GM23338 (cell line): ENCODE measurements around the gene GJA3. TPM values are rescaled to one million over a fixed set of nuclear protein-coding genes. Genes with fewer than 3 reads are reported as not detected.

Experiments
- ATAC-seq: fragments of 200-7000 bp; cut with Tn5 transposase; 3 replicates; pipeline ENCODE4 v1.9.1; 2020
- DNase-seq: peaks from one replicate; pipeline ENCODE4 v3.0.0-alpha.2; 2015; ENCODE audit warnings: low spot score
- H2AFZ ChIP-seq: fragments of 200-600 bp; sonication (generic); 2 replicates; pipeline ENCODE4 v1.8.0; 2016; ENCODE audit warnings: antibody characterized with exemption, mild to moderate bottlenecking, moderate library complexity
- H3F3A ChIP-seq: fragments of 200-600 bp; sonication (generic); replicated peaks from 2 replicates; pipeline ENCODE4 v1.8.0; 2017; ENCODE audit warnings: antibody characterized with exemption, mixed run types, low read depth
- H3K27ac ChIP-seq: fragments of 200-600 bp; sonication (generic); 2 replicates; pipeline ENCODE4 v1.6.1; 2016; ENCODE audit warnings: low read depth
- H3K27me3 ChIP-seq: fragments of 200-600 bp; sonication (generic); 2 replicates; pipeline ENCODE4 v1.8.0; 2016; ENCODE audit warnings: mild to moderate bottlenecking, mixed run types, moderate library complexity; ENCODE audit not compliant: insufficient read depth
- H3K36me3 ChIP-seq: fragments of 200-600 bp; sonication (generic); 2 replicates; pipeline ENCODE4 v1.8.0; 2016; ENCODE audit warnings: mild to moderate bottlenecking; ENCODE audit not compliant: insufficient read depth
- H3K4me1 ChIP-seq: fragments of 200-600 bp; sonication (generic); 2 replicates; pipeline ENCODE4 v1.8.0; 2016; ENCODE audit warnings: mild to moderate bottlenecking, moderate library complexity; ENCODE audit not compliant: insufficient read depth
- H3K4me2 ChIP-seq: fragments of 200-600 bp; sonication (generic); 2 replicates; pipeline ENCODE4 v1.7.1; 2017; ENCODE audit warnings: mixed run types
- H3K4me3 ChIP-seq: fragments of 200-600 bp; sonication (generic); 2 replicates; pipeline ENCODE4 v1.6.1; 2016; ENCODE audit warnings: mixed run types
- H3K79me2 ChIP-seq: fragments of 200-600 bp; sonication (generic); replicated peaks from 2 replicates; pipeline ENCODE4 v1.8.0; 2017; ENCODE audit warnings: mild to moderate bottlenecking; ENCODE audit not compliant: insufficient read depth
- H3K9me2 ChIP-seq: fragments of 200-600 bp; sonication (generic); 2 replicates; pipeline ENCODE4 v1.8.0; 2017; ENCODE audit not compliant: insufficient read depth
- H4K20me1 ChIP-seq: fragments of 200-600 bp; sonication (generic); replicated peaks from 2 replicates; pipeline ENCODE4 v1.8.0; 2017; ENCODE audit warnings: mild to moderate bottlenecking; ENCODE audit not compliant: insufficient read depth
- H3K27ac Mint-ChIP-seq: 2 replicates; pipeline ENCODE4 v1.8.0; 2020; ENCODE audit warnings: inconsistent platforms, mild to moderate bottlenecking, moderate library complexity, mixed read lengths
- H3K27me3 Mint-ChIP-seq: 3 replicates; pipeline ENCODE4 v1.8.0; 2022; ENCODE audit warnings: low read depth, mild to moderate bottlenecking, moderate library complexity, mixed read lengths, inconsistent platforms; ENCODE audit not compliant: insufficient read depth, poor library complexity
- H3K36me3 Mint-ChIP-seq: 3 replicates; pipeline ENCODE4 v1.8.0; 2021; ENCODE audit warnings: low read depth, mild to moderate bottlenecking, inconsistent platforms, moderate library complexity, mixed read lengths
- H3K4me1 Mint-ChIP-seq: 3 replicates; pipeline ENCODE4 v1.8.0; 2020; ENCODE audit warnings: mild to moderate bottlenecking, inconsistent platforms, mixed read lengths
- H3K4me3 Mint-ChIP-seq: 3 replicates; pipeline ENCODE4 v1.8.0; 2021; ENCODE audit warnings: moderate library complexity, mild to moderate bottlenecking, inconsistent platforms, mixed read lengths
- H3K9me3 Mint-ChIP-seq: 3 replicates; pipeline ENCODE4 v1.8.0; 2020; ENCODE audit warnings: moderate library complexity, mild to moderate bottlenecking, inconsistent platforms, mixed read lengths
- CTCF ChIP-seq, 2 experiments: fragments of 200-600 bp in 1 of 2; sonication (generic) in 1 of 2; conservative IDR thresholded peaks; 2 replicates each; pipeline versions ENCODE4 v1.5.1 to v1.6.1; 2016 to 2017; ENCODE audit warnings: antibody characterized with exemption in 2 of 2, low read depth in 2 of 2, mild to moderate bottlenecking in 2 of 2, moderate library complexity in 1 of 2
- EZH2 ChIP-seq: fragments of 200-600 bp; sonication (generic); IDR thresholded peaks from one replicate; pipeline ENCODE4 v1.8.0; 2017; ENCODE audit warnings: antibody characterized with exemption, mild to moderate bottlenecking, low read depth; ENCODE audit not compliant: unreplicated experiment
- NANOG ChIP-seq: IDR thresholded peaks from 2 replicates; pipeline ENCODE4 v1.6.1; 2016; ENCODE audit warnings: antibody characterized with exemption, borderline replicate concordance
- REST ChIP-seq: IDR thresholded peaks from one replicate; pipeline ENCODE4 v1.6.1; 2018; ENCODE audit warnings: antibody characterized with exemption; ENCODE audit not compliant: unreplicated experiment
- STAT1 ChIP-seq: IDR thresholded peaks from one replicate; pipeline ENCODE4 v1.6.1; 2016; ENCODE audit warnings: antibody characterized with exemption; ENCODE audit not compliant: unreplicated experiment
- polyA plus RNA-seq: library from polyadenylated mRNA; unstranded; fragments of >200 nt; fragmentation: Nextera tagmentation; extraction: Ambion mirVana; gene quantifications from 2 replicates; pipeline ENCODE4 v1.2.1, GENCODE V29; 2016
- total RNA-seq: library from RNA; depleted of rRNA; stranded (reverse); fragments of >200 nt; shearing (Covaris generic); gene quantifications from 2 replicates; pipeline ENCODE4 v1.2.3, GENCODE V29; 2014

Gene GJA3
- total and polyA plus RNA-seq, 2 experiments from 2014 or later = 0.17 to 0.23 TPM

GRCh38 chr13:20099319-20099718, 61.5 kb downstream of the GJA3 start:
- Mint-ChIP-seq H3K36me3 (no peaks in the 10 kb centered on the region), H3K4me1 (peaks cover 27% of the 10 kb centered on the region), H3K4me3 (peak overlapping the region; percentile 57), H3K9me3 (no peaks in the 10 kb centered on the region), H3K27me3 (peaks cover 2% of the 10 kb centered on the region), H3K27ac (peak overlapping the region; percentile 61; the same call in 1 of the 2 replicates)
- TF ChIP-seq NANOG (no peak), REST (no peak), STAT1 (no peak), CTCF (conservative IDR thresholded peaks at IDR 0.05; ENCODE audit: low read depth in 2 of 2) (no peak), EZH2 (no peak)
- peak overlapping the region; percentile 49; the same call in 1 of the 2 replicates for H3K4me2 ChIP-seq
- no peaks in the 10 kb centered on the region for H3K36me3 ChIP-seq
- no peaks in the 10 kb centered on the region for H3K79me2 ChIP-seq
- H3K4me3 ChIP-seq = no peak overlapping the region
- H2AFZ ChIP-seq = peak overlapping the region; percentile 81
- no peaks in the 10 kb centered on the region for H4K20me1 ChIP-seq
- peaks cover 15% of the 10 kb centered on the region for H3K4me1 ChIP-seq
- DNase-seq = peak; percentile 86
- H3K27me3 ChIP-seq = no peaks in the 10 kb centered on the region
- no peaks in the 10 kb centered on the region for H3F3A ChIP-seq
- ATAC-seq = peak; percentile 98
- no peaks in the 10 kb centered on the region for H3K9me2 ChIP-seq
- no peak overlapping the region for H3K27ac ChIP-seq

- no peaks in the 10 kb centered on the region for H3K9me3 Mint-ChIP-seq
- no peaks in the 10 kb centered on the region for H3K36me3 Mint-ChIP-seq
- ATAC-seq (no peak), DNase-seq (no peak)
- Histone ChIP-seq H2AFZ (no peak overlapping the region), H3K36me3 (no peaks in the 10 kb centered on the region), H3K4me3 (no peak overlapping the region), H3K4me1 (peaks cover 3% of the 10 kb centered on the region; the same call in 1 of the 2 replicates), H3F3A (no peaks in the 10 kb centered on the region), H3K27me3 (no peaks in the 10 kb centered on the region), H3K9me2 (no peaks in the 10 kb centered on the region), H4K20me1 (no peaks in the 10 kb centered on the region), H3K4me2 (no peak overlapping the region), H3K79me2 (no peaks in the 10 kb centered on the region), H3K27ac (no peak overlapping the region)
- peaks cover 9% of the 10 kb centered on the region for H3K4me1 Mint-ChIP-seq
- H3K27ac Mint-ChIP-seq = no peak overlapping the region
- no peak overlapping the region for H3K4me3 Mint-ChIP-seq
- peaks cover 5% of the 10 kb centered on the region for H3K27me3 Mint-ChIP-seq
- no peak for TF ChIP-seq REST
Measured at GRCh38 chr13:20093951-20094350, 66.9 kb downstream of the GJA3 start.
